H9 (cell line): Measurements from ENCODE around the gene C20orf204. TPM values are rescaled to one million over a fixed set of nuclear protein-coding genes. Genes with fewer than 3 reads are reported as not detected.

Experiments used
- DNase-seq: peaks from one replicate; pipeline ENCODE4 v3.0.0-alpha.2; 2017
- H2AFZ ChIP-seq: one replicate; pipeline ENCODE4 v1.6.1; 2013; ENCODE audit warnings: mild to moderate bottlenecking, low read length, control low read depth, moderate library complexity
- H2AK5ac ChIP-seq: 2 replicates; pipeline ENCODE4 v1.6.1; 2013; ENCODE audit warnings: low read length, control low read depth, mixed read lengths; ENCODE audit not compliant: insufficient read length
- H2BK120ac ChIP-seq: one replicate; pipeline ENCODE4 v1.6.1; 2013; ENCODE audit warnings: low read depth, mild to moderate bottlenecking, low read length, control low read depth, inconsistent platforms; ENCODE audit not compliant: poor library complexity, severe bottlenecking
- H2BK12ac ChIP-seq: 2 replicates; pipeline ENCODE4 v1.6.1; 2013; ENCODE audit warnings: low read length, control low read depth, mixed read lengths, low read depth; ENCODE audit not compliant: insufficient read length
- H2BK15ac ChIP-seq: 2 replicates; pipeline ENCODE4 v1.6.1; 2013; ENCODE audit warnings: low read depth, low read length, control low read depth
- H2BK20ac ChIP-seq: one replicate; pipeline ENCODE4 v1.6.1; 2013; ENCODE audit warnings: low read depth, mild to moderate bottlenecking, low read length, control low read depth, inconsistent platforms; ENCODE audit not compliant: poor library complexity, severe bottlenecking
- H2BK5ac ChIP-seq: 2 replicates; pipeline ENCODE4 v1.6.1; 2013; ENCODE audit warnings: low read length, control low read depth, mixed read lengths; ENCODE audit not compliant: insufficient read length
- H3K14ac ChIP-seq: 2 replicates; pipeline ENCODE4 v1.6.1; 2013; ENCODE audit warnings: low read length, control low read depth; ENCODE audit not compliant: insufficient read depth
- H3K18ac ChIP-seq: 2 replicates; pipeline ENCODE4 v1.6.1; 2013; ENCODE audit warnings: low read depth, mild to moderate bottlenecking, mixed read lengths, low read length, control low read depth; ENCODE audit not compliant: insufficient read length
- H3K23ac ChIP-seq: 2 replicates; pipeline ENCODE4 v1.6.1; 2013; ENCODE audit warnings: low read length, control low read depth, mixed read lengths, low read depth; ENCODE audit not compliant: insufficient read length
- H3K23me2 ChIP-seq: 2 replicates; pipeline ENCODE4 v1.6.1; 2013; ENCODE audit warnings: low read depth, mild to moderate bottlenecking, mixed read lengths, low read length, control low read depth; ENCODE audit not compliant: insufficient read length, poor library complexity, severe bottlenecking
- H3K27ac ChIP-seq: 2 replicates; pipeline ENCODE4 v1.5.1; 2013; ENCODE audit warnings: low read length, control low read depth, mixed read lengths, low read depth; ENCODE audit not compliant: insufficient read length
- H3K27me3 ChIP-seq: 2 replicates; pipeline ENCODE4 v1.6.1; 2013; ENCODE audit warnings: low read length, control low read depth, inconsistent platforms; ENCODE audit not compliant: insufficient read depth
- H3K4ac ChIP-seq: 2 replicates; pipeline ENCODE4 v1.6.1; 2013; ENCODE audit warnings: low read depth, mild to moderate bottlenecking, control low read depth, inconsistent platforms, low read length, moderate library complexity
- H3K4me1 ChIP-seq: 2 replicates; pipeline ENCODE4 v1.6.1; 2013; ENCODE audit warnings: low read length, control low read depth, inconsistent platforms; ENCODE audit not compliant: insufficient read depth
- H3K4me2 ChIP-seq: 2 replicates; pipeline ENCODE4 v1.6.1; 2013; ENCODE audit warnings: low read length, control low read depth, mixed read lengths; ENCODE audit not compliant: insufficient read length, insufficient read depth
- H3K56ac ChIP-seq: 2 replicates; pipeline ENCODE4 v1.6.1; 2013; ENCODE audit warnings: low read depth, mild to moderate bottlenecking, mixed read lengths, low read length, control low read depth; ENCODE audit not compliant: insufficient read length
- H3K79me1 ChIP-seq: 2 replicates; pipeline ENCODE4 v1.6.1; 2013; ENCODE audit warnings: low read depth, mild to moderate bottlenecking, moderate library complexity, low read length, control low read depth, inconsistent platforms; ENCODE audit not compliant: insufficient read depth, poor library complexity, severe bottlenecking
- H3K79me2 ChIP-seq: 2 replicates; pipeline ENCODE4 v1.6.1; 2013; ENCODE audit warnings: low read length, control low read depth, inconsistent platforms; ENCODE audit not compliant: insufficient read depth
- H3K9ac ChIP-seq: 2 replicates; pipeline ENCODE4 v1.6.1; 2013; ENCODE audit warnings: low read length, control low read depth, mixed read lengths; ENCODE audit not compliant: insufficient read length; ENCODE audit errors: extremely low read depth
- H3K9me3 ChIP-seq: one replicate; pipeline ENCODE4 v1.6.1; 2013; ENCODE audit warnings: low read depth, low read length, inconsistent platforms; ENCODE audit not compliant: control insufficient read depth
- H3T11ph ChIP-seq: one replicate; pipeline ENCODE4 v1.6.1; 2013; ENCODE audit warnings: mild to moderate bottlenecking, low read length, control low read depth, inconsistent platforms
- H4K20me1 ChIP-seq: one replicate; pipeline ENCODE4 v1.6.1; 2013; ENCODE audit not compliant: control insufficient read depth, insufficient read length, insufficient read depth
- H4K5ac ChIP-seq: 2 replicates; pipeline ENCODE4 v1.6.1; 2013; ENCODE audit warnings: low read depth, mild to moderate bottlenecking, mixed read lengths, low read length, control low read depth; ENCODE audit not compliant: insufficient read length
- H4K8ac ChIP-seq: replicated peaks from 2 replicates; pipeline ENCODE4 v1.6.1; 2013; ENCODE audit warnings: low read length, control low read depth, mixed read lengths, low read depth; ENCODE audit not compliant: insufficient read length
- H4K91ac ChIP-seq: 2 replicates; pipeline ENCODE4 v1.6.1; 2013; ENCODE audit warnings: low read depth, mild to moderate bottlenecking, moderate library complexity, mixed read lengths, low read length, control low read depth; ENCODE audit not compliant: insufficient read length
- H3K27ac Mint-ChIP-seq, 3 experiments: 2 replicates in 2 of 3; 3 replicates in 1 of 3; pipeline ENCODE4 v1.8.0; 2020 to 2021; ENCODE audit warnings: mixed read lengths in 3 of 3, mild to moderate bottlenecking in 1 of 3, moderate library complexity in 1 of 3
- H3K27me3 Mint-ChIP-seq: 2 replicates; pipeline ENCODE4 v1.8.0; 2021; ENCODE audit warnings: low read depth, mild to moderate bottlenecking, moderate library complexity, mixed read lengths
- H3K36me3 Mint-ChIP-seq, 3 experiments: 2 replicates in 2 of 3; 3 replicates in 1 of 3; pipeline ENCODE4 v1.8.0; 2020 to 2021; ENCODE audit warnings: low read depth in 3 of 3, mixed read lengths in 3 of 3; ENCODE audit not compliant: insufficient read depth in 1 of 3
- H3K4me1 Mint-ChIP-seq, 2 experiments: 2 replicates each; pipeline ENCODE4 v1.8.0; 2020; ENCODE audit warnings: mixed read lengths in 2 of 2
- H3K4me3 Mint-ChIP-seq, 2 experiments: 2 replicates in 1 of 2; 3 replicates in 1 of 2; pipeline ENCODE4 v1.8.0; 2020 to 2021; ENCODE audit warnings: mild to moderate bottlenecking in 2 of 2, mixed read lengths in 2 of 2, moderate library complexity in 1 of 2
- H3K9me3 Mint-ChIP-seq, 2 experiments: 2 replicates in 1 of 2; 3 replicates in 1 of 2; pipeline ENCODE4 v1.8.0; 2020; ENCODE audit warnings: mild to moderate bottlenecking in 2 of 2, mixed read lengths in 2 of 2, moderate library complexity in 1 of 2
- WGBS: extraction: QIAGEN DNeasy Blood & Tissue Kit; methylation state at CpG from one replicate; pipeline ENCODE4 v1.1.7; 2013; ENCODE audit warnings: missing lambda C conversion rate, low lambda C conversion rate, mixed read lengths; ENCODE audit not compliant: insufficient read length; ENCODE audit errors: extremely low coverage; 5-methylcytosine and 5-hydroxymethylcytosine counted together
- total RNA-seq: library from RNA; stranded (reverse); gene quantifications from 2 replicates; pipeline ENCODE4 v1.2.1, GENCODE V29; 2021
- TF ChIP-seq, protein P1 (sequence below): fragments of 200-600 bp; sonication (generic); conservative IDR thresholded peaks from 3 replicates; pipeline ENCODE4 v1.8.0; 2021; ENCODE audit warnings: antibody characterized with exemption, mild to moderate bottlenecking

The C20orf204 gene
- total RNA-seq, 1 experiment from 2014 or later = 2.2 TPM

DNA sequence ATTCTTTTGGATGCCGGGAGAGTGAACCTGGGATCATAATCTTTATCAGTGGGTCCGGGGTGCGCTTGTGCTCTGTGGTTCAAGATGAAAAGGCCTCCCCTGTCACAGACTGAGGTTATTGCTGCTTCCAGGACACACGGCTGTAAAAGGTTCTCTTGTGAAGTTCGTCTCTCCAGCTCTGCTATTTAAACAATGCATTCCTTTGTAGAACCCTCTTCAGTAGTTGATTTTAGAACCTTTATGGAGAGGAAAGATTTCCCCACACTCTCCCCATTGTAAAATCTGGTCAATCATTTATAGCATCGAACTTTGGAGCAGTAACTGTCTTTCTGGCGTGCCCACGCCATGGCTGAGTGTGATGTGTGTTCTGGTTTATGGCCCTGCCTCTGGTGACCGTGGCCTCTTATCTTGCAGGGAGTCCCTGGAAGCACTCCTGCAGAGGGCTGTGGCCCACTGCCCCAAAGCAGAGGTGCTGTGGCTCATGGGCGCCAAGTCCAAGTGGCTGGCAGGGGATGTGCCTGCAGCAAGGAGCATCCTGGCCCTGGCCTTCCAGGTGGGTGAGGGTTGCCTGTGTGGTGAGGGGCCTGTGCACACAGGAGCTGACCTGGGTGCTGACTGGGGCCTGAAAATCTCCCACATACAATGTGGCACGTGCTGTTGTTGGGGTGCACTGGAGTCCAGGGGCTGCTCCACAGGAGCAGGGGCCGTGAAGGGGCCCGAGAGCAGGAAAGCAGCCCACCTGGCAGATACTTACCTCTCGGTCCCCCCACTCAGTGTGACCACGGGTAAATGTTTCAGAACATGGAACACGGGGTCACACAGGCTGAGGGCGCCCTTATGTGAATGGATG is 11.6 kb upstream of the C20orf204 start:
- peaks cover 39 to 85% (median 78%) of the 10 kb centered on the region in 3 experiments for H3K36me3 Mint-ChIP-seq

More for the DNA sequence above, 11.6 kb upstream of the C20orf204 start:
- no peak overlapping the region for H3K4me3 Mint-ChIP-seq
- H3K9me3 Mint-ChIP-seq = no peaks in the 10 kb centered on the region; a peak in 1 of 5 replicates
- Histone ChIP-seq H2BK5ac (no peak overlapping the region), H4K8ac (no peak overlapping the region), H3K4ac (no peak overlapping the region), H3K4me2 (no peak overlapping the region), H3K27me3 (no peaks in the 10 kb centered on the region), H3K18ac (no peak overlapping the region), H3T11ph (no peak overlapping the region), H2BK20ac (no peak overlapping the region), H2AFZ (no peak overlapping the region), H3K4me1 (no peaks in the 10 kb centered on the region), H3K27ac (no peak overlapping the region), H2AK5ac (no peak overlapping the region), H3K23me2 (no peaks in the 10 kb centered on the region), H2BK120ac (no peak overlapping the region), H3K79me2 (no peaks in the 10 kb centered on the region), H3K23ac (no peak overlapping the region), H4K20me1 (no peaks in the 10 kb centered on the region), H4K91ac (no peak overlapping the region), H4K5ac (no peak overlapping the region), H3K9me3 (no peaks in the 10 kb centered on the region), H2BK15ac (no peak overlapping the region), H3K9ac (no peak overlapping the region), H2BK12ac (no peak overlapping the region), H3K56ac (no peak overlapping the region), H3K14ac (no peak overlapping the region), H3K79me1 (no peaks in the 10 kb centered on the region)
- WGBS = no CpG with 5 or more reads among the region's 17 CpGs
- H3K27ac Mint-ChIP-seq = no peak overlapping the region; a peak in 1 of 7 replicates
- H3K27me3 Mint-ChIP-seq = no peaks in the 10 kb centered on the region
- TF ChIP-seq, protein P1, sequence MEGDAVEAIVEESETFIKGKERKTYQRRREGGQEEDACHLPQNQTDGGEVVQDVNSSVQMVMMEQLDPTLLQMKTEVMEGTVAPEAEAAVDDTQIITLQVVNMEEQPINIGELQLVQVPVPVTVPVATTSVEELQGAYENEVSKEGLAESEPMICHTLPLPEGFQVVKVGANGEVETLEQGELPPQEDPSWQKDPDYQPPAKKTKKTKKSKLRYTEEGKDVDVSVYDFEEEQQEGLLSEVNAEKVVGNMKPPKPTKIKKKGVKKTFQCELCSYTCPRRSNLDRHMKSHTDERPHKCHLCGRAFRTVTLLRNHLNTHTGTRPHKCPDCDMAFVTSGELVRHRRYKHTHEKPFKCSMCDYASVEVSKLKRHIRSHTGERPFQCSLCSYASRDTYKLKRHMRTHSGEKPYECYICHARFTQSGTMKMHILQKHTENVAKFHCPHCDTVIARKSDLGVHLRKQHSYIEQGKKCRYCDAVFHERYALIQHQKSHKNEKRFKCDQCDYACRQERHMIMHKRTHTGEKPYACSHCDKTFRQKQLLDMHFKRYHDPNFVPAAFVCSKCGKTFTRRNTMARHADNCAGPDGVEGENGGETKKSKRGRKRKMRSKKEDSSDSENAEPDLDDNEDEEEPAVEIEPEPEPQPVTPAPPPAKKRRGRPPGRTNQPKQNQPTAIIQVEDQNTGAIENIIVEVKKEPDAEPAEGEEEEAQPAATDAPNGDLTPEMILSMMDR = no peak
- no peaks in the 10 kb centered on the region for H3K4me1 Mint-ChIP-seq
- DNase-seq = no peak
